ENCODE results near the gene DAND5.
"Not testable (repeated sequence)": the region's sequence is repeated elsewhere in the genome, so short reads cannot be mapped to it uniquely, and the experiment has no call there.

Gene DAND5

DNA sequence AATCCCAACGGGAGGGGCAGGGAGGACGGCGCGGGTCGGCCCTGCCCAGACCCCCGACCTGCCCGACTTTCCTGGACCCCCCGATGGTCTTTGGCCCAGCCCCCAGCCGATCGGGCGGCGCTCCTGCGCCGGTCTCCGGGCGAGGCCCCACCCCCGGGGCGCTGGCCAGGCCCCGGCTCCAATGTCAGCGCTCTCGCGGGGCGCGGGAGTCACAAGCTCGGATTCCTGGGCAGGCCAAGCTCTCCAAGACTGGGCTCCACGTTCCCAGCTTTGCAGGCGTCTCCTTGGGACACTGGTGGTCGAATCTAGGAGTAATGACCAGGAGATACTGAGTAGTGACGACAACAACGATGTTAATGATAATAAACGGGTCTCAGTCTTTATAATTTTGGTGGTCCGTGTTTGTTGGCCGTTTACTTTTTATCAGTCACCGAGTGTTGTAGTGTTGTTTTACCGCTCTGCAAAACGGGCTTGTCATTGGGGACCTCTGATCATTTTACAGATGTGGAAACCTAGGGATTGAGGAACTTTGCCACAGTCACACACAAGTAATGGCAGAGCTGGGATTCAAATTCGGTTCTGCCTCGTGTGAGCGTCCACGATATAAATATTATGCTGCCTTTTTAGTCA, 23.2 kb upstream of the DAND5 start:
- peak; percentile 34 for DNase-seq

DNA sequence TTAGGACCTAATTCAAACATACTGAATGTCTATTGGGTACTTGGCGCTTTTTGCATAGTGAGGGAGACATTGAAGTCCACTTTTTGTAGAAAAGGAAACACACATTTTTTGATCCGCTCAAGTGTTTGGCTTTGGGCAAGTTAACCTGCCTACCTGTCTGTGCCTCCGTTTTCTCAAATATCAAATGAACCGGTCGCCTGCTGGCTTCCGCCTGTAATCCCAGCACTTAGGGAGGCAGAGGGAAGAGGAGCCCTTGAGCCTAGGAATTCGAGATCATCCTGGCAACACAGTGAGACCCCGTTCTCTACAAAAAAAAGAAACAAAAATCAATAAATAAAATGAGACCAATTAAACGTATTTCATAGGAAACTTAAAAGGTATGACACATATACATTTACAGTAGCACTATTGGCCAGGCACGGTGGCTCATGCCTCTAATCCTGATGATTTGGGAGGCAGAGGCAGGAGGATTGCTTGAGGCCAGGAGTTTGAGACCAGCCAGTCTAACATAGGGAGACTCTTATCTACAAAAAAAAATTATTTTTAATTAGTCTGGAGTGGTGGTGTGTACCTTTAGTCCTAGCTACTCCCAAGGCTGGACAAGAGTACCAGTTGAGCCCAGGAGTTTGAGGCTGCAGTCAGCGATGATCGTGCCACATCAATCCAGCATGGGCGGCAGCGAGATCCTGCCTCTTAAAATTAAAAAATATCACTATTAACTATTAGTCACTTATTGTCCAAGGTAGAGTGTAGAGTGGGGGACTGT, 22.5 kb upstream of the DAND5 start:
- DNase-seq: no peak

- DNase-seq: no peak
Measured at GRCh38 chr19:12947702-12948611, 21.4 kb upstream of the DAND5 start.

- no peak for DNase-seq
Measured at GRCh38 chr19:12948612-12949362, 20.6 kb upstream of the DAND5 start.

GRCh38 chr19:12949363-12950283, 19.8 kb upstream of the DAND5 start:
- DNase-seq: no peak

- DNase-seq: not testable (repeated sequence)
Measured at GRCh38 chr19:12952050-12952449, 17.3 kb upstream of the DAND5 start.

- no peak for DNase-seq
Measured at GRCh38 chr19:12952488-12953137, 16.8 kb upstream of the DAND5 start.

DNA sequence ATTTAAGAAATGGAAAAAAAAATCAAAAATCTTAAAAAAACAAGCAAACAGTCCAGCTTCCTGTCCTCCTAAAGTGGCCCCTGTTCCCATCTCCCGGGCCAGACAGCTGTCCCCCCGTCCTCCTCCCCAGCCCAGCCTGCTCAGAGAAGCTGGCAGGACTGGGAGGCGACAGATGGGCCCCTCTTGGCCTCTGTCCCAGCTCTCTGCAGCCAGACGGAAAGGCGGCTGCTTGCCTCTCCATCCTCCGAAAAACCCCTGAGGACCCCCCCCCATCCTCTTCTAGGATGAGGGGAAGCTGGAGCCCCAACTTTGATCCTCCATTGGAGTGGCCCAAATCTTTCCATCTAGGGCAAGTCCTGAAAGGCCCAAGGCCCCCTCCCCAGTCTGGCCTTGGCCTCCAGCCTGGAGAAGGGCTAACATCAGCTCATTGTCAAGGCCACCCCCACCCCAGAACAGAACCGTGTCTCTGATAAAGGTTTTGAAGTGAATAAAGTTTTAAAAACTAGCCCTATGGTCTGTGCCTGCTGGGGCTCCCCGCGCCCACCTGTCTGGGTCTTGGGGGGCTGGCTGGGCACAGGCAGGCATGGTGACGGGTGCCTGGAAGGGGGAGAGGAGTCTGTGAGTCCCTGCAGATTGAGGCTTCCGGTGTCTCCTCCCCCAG, 16.1 kb upstream of the DAND5 start:
- DNase-seq: no peak

DNA sequence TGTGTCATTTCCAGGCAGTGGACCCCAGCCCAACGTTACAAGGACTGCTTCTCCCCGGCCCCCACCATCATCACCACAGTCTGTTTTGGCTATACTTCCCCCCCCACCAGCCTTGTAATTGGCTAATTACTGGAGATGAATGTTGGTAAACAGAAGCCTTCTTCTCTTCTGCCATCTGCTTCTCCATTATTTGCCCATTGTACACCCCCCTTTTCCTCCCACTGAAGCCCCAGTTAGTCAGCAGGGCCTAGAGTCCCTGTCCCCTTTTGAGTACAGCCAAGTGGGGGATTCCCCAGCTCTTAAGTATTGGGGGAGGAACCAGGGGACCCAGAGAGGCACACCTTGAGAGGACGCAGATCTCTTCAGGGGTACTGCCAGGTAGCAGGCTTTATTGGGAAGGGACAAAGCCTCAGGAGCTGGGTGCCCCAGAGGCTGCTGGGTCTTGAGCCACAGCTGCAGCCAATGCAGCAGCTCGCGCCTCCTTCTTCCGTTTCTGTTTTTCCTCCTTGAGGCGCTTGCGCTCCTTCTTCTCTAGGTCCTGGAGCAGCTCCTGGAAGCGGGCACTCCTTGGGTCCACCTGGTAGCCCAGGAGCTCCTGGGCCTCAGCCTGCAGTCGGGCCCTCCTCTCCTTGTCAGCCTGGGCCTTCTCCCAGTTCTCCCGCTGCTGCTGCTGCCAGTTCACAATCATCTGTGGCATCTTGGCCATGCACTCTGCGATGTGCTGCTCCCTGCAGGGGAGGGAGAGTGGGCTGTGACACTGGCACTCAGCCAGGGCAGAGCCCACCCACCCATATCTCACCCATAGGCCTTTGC, 15.4 kb upstream of the DAND5 start:
- no peak for DNase-seq

DNA sequence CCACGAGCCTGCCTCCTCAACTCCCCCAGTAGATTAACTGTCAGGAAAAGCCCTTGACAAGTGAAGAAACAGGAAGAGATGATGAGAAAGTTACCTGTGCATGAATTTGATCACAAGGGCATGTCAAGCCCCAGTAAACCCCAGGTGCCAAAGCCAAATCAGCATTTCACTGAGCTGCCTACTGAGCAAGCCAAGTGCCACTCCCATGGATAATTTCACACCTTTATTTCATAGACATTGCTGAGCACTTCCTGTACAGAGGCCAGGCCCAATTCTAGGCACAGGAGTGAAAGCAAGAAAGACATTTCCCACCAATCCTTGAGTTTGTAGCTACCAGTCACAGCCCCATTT, 14.8 kb upstream of the DAND5 start:
- DNase-seq: no peak

DNA sequence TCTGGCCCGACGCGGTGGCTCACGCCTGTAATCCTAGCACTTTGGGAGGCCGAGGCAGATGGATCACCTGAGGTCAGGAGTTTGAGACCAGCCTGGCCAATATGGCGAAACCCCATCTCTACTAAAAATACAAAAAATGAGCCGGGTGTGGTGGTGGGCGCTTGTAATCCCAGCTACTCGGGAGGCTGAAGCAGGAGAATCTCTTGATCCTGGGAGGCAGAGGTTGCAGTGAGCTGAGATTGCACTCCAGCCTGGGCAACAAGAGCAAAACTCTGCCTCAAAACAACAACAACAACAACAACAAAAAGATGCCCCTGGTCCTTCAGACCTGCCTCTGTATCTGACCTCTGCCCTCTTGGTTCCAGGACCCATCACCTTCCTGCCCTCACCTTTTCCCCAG, 13.8 kb upstream of the DAND5 start:
- not testable (repeated sequence) for DNase-seq

DNA sequence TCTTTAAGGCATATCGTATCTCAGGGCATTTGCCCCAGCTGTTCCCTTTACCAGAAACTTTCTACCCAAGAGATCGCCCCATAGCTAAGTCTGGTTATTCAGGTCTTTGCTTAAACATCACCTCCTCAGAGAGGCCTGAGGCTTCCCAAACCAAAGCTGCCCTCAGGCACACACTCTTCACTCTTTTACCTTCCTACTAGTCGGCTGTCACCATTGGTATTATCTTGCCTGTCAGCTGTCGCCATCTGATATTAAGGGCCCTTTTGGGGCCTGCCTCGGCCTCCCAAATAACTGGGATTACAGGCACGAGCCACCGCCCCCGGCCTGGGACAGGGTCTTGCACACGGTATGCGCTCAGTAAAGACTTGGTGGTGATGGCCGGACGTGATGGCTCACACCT, 13.4 kb upstream of the DAND5 start:
- no peak for DNase-seq

- DNase-seq: peak; percentile 74
Measured at GRCh38 chr19:12956446-12957388, 12.7 kb upstream of the DAND5 start, which contains the start of gene GADD45GIP1. TSS of gene GADD45GIP1 (minus strand) at chr19:12957223. CDS start at chr19:12957212, 11 bp downstream.

DNA sequence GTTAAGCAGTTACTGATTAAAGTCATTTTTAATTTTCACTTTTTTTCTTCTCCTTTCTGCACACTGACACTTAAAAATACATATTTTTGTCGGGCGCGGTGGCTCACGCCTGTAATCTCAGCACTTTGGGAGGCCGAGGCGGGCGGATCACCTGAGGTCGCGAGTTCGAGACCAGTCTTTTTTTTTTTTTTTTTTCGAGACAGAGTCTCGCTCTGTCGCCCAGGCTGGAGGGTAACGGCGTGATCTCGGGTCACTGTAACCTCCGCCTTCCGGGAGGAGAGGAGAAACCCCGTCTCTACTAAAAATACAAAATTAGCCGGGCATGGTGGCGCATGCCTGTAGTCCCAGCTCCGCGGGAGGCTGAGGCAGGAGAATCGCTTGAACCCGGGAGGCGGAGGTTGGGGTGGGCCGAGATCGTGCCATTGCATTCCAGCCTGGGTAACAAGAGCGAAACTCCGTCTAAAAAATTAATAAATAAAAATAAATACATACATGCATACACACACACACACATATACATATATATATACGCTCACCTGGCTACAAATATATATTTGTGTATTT, 11.9 kb upstream of the DAND5 start:
- not testable (repeated sequence) for DNase-seq

- no peak for DNase-seq
Measured at GRCh38 chr19:12959481-12959880, 9.9 kb upstream of the DAND5 start.

GRCh38 chr19:12965017-12965811, 4.2 kb upstream of the DAND5 start:
- DNase-seq: peak; percentile 67

DNA sequence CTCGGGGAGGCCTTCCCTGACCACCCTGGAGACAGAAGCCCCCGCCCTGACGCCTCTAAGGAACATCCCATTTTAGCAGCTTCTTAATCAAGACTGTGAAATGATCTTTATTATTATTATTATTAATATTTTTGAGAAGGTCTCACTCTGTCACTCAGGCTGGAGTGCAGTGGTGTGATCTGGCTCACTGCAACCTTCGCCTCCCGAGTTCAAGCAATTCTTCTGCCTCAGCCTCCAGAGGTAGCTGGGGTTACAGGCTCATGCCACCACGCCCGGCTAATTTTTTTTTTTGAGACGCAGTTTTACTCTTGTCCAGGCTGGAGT, 3.6 kb upstream of the DAND5 start:
- DNase-seq: no peak

Measured in KG1 (cell line).